ENCODE measurements around the gene IGDCC3.

IGDCC3 gene

GRCh38 chr15:65339920-65340319 is 37.9 kb downstream of the IGDCC3 start:
- no peak for DNase-seq (ENCODE audit: low read depth)

- DNase-seq (ENCODE audit: low read depth), result no peak
Measured at GRCh38 chr15:65339416-65339815, 38.4 kb downstream of the IGDCC3 start.

- DNase-seq (ENCODE audit: low read depth), result no peak
Measured at GRCh38 chr15:65338823-65339222, 39.0 kb downstream of the IGDCC3 start.

GRCh38 chr15:65338366-65338765 is 39.4 kb downstream of the IGDCC3 start:
- DNase-seq (ENCODE audit: low read depth), result no peak

- no peak for DNase-seq (ENCODE audit: low read depth)
Measured at GRCh38 chr15:65337436-65338070, 40.2 kb downstream of the IGDCC3 start.

GRCh38 chr15:65336493-65337435 is 41.0 kb downstream of the IGDCC3 start:
- no peak for DNase-seq (ENCODE audit: low read depth)

GRCh38 chr15:65335278-65336055 is 42.3 kb downstream of the IGDCC3 start:
- no peak for DNase-seq (ENCODE audit: low read depth)

- DNase-seq (ENCODE audit: low read depth), result no peak
Measured at GRCh38 chr15:65334586-65335231, 43.1 kb downstream of the IGDCC3 start.

- DNase-seq (ENCODE audit: low read depth), result no peak
Measured at GRCh38 chr15:65333856-65334255, 43.9 kb downstream of the IGDCC3 start.

GRCh38 chr15:65333148-65333820 is 44.5 kb downstream of the IGDCC3 start:
- DNase-seq (ENCODE audit: low read depth), result no peak

- no peak for DNase-seq (ENCODE audit: low read depth)
Measured at GRCh38 chr15:65332391-65333147, 45.2 kb downstream of the IGDCC3 start.

GRCh38 chr15:65331811-65332210 is 46.0 kb downstream of the IGDCC3 start:
- no peak for DNase-seq (ENCODE audit: low read depth)

GRCh38 chr15:65330934-65331645 is 46.7 kb downstream of the IGDCC3 start:
- no peak for DNase-seq (ENCODE audit: low read depth)

GRCh38 chr15:65329984-65330735 is 47.6 kb downstream of the IGDCC3 start:
- no peak for DNase-seq (ENCODE audit: low read depth)

- DNase-seq (ENCODE audit: low read depth), result no peak
Measured at GRCh38 chr15:65329288-65329983, 48.4 kb downstream of the IGDCC3 start.

- no peak for DNase-seq (ENCODE audit: low read depth)
Measured at GRCh38 chr15:65328506-65329287, 49.1 kb downstream of the IGDCC3 start.

- no peak for DNase-seq (ENCODE audit: low read depth)
Measured at GRCh38 chr15:65327651-65328393, 50.0 kb downstream of the IGDCC3 start.
